Loucy (cell line): Measurements from ENCODE around the gene C1QTNF1.

Source experiments
- H2AFZ ChIP-seq: fragments of 200-600 bp; sonication (generic); 2 replicates; pipeline ENCODE4 v1.6.0; 2016; ENCODE audit warnings: antibody characterized with exemption, mild to moderate bottlenecking, low read length, moderate library complexity
- H3F3A ChIP-seq: fragments of 200-600 bp; 2 replicates; pipeline ENCODE4 v1.6.0; 2016; ENCODE audit warnings: antibody characterized with exemption, low read depth, mild to moderate bottlenecking
- H3K27me3 ChIP-seq: fragments of 200-600 bp; sonication (generic); 2 replicates; pipeline ENCODE4 v1.6.1; 2014; ENCODE audit warnings: low read length, mild to moderate bottlenecking; ENCODE audit not compliant: insufficient read depth, poor library complexity, severe bottlenecking
- H3K36me3 ChIP-seq: fragments of 200-600 bp; sonication (generic); 2 replicates; pipeline ENCODE4 v1.6.1; 2016; ENCODE audit warnings: low read length; ENCODE audit not compliant: insufficient read depth
- H3K4me1 ChIP-seq: fragments of 200-600 bp; sonication (generic); 2 replicates; pipeline ENCODE4 v1.5.1; 2014; ENCODE audit warnings: low read length, mild to moderate bottlenecking; ENCODE audit not compliant: insufficient read depth, poor library complexity, severe bottlenecking
- H3K4me2 ChIP-seq: fragments of 200-600 bp; sonication (generic); 2 replicates; pipeline ENCODE4 v1.6.0; 2014; ENCODE audit warnings: antibody characterized with exemption, low read length, low read depth, mild to moderate bottlenecking; ENCODE audit not compliant: poor library complexity, severe bottlenecking
- H3K4me3 ChIP-seq: fragments of 200-600 bp; sonication (generic); 2 replicates; pipeline ENCODE4 v1.5.1; 2014; ENCODE audit warnings: low read length, mild to moderate bottlenecking, mixed read lengths; ENCODE audit not compliant: poor library complexity, severe bottlenecking
- H3K79me2 ChIP-seq: fragments of 200-600 bp; sonication (generic); 2 replicates; pipeline ENCODE4 v1.6.1; 2014; ENCODE audit warnings: low read length; ENCODE audit not compliant: insufficient read depth
- H3K9ac ChIP-seq: fragments of 200-600 bp; sonication (generic); 2 replicates; pipeline ENCODE4 v1.6.0; 2014; ENCODE audit warnings: mild to moderate bottlenecking, low read depth, low read length, moderate library complexity; ENCODE audit not compliant: poor library complexity, severe bottlenecking
- H3K9me2 ChIP-seq: fragments of 200-600 bp; sonication (generic); replicated peaks from 2 replicates; pipeline ENCODE4 v1.6.1; 2016; ENCODE audit warnings: low read depth, low read length, mixed read lengths
- H3K9me3 ChIP-seq: fragments of 200-600 bp; sonication (generic); 2 replicates; pipeline ENCODE4 v1.6.1; 2014; ENCODE audit warnings: mild to moderate bottlenecking, antibody characterized with exemption, low read length, low read depth; ENCODE audit not compliant: insufficient read depth
- H4K20me1 ChIP-seq: fragments of 200-600 bp; sonication (generic); 2 replicates; pipeline ENCODE4 v1.6.0; 2014; ENCODE audit warnings: antibody characterized with exemption, low read length, mild to moderate bottlenecking; ENCODE audit not compliant: insufficient read depth, poor library complexity, severe bottlenecking
- EZH2phosphoT487 ChIP-seq: fragments of 200-600 bp; IDR thresholded peaks from 2 replicates; pipeline ENCODE4 v1.6.1; 2018; ENCODE audit warnings: antibody characterized with exemption, mild to moderate bottlenecking, moderate library complexity, borderline replicate concordance
- TF ChIP-seq, protein P1 (sequence below): fragments of 200-600 bp; sonication (generic); conservative IDR thresholded peaks from 2 replicates; pipeline ENCODE4 v1.5.1; 2014; ENCODE audit warnings: mild to moderate bottlenecking, antibody characterized with exemption, low read length

C1QTNF1 gene

DNA sequence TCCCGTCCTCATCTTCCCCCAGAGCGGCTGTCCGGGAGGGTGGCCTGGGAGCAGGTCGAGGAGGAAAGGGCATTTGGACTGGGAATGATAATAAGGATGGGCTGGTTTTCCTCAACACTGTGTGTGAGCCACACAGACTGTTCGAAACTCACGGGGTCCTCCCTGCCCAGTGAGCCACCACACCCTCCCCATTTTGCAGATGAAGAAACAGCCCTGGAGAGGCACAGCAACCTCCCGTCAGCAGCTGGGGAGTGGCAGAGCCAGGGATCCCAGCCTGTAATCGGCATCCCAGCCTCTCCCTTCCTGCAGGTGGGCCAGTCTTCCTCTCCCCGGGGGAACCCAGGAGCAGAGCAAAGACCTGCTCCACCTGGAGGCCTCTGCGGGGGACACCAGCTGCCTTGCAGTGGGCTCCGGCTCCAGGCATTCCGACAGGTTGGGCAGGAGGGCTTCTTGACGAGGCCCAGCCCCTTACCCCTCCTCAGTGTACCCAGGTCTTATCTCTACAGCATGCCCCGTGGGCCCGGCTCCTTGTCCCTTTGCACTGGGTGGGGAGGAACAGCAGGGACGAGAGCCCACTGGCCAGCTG lies 74.4 kb downstream of the C1QTNF1 start:
- H3K9me2 ChIP-seq, result no peaks in the 10 kb centered on the region
- H2AFZ ChIP-seq, result no peak overlapping the region
- no peak overlapping the region for H3K4me2 ChIP-seq
- H3K79me2 ChIP-seq, result no peaks in the 10 kb centered on the region
- no peaks in the 10 kb centered on the region for H3K9me3 ChIP-seq
- H4K20me1 ChIP-seq, result no peaks in the 10 kb centered on the region
- H3K4me1 ChIP-seq, result no peaks in the 10 kb centered on the region
- no peak for TF ChIP-seq EZH2phosphoT487
- TF ChIP-seq, protein P1, sequence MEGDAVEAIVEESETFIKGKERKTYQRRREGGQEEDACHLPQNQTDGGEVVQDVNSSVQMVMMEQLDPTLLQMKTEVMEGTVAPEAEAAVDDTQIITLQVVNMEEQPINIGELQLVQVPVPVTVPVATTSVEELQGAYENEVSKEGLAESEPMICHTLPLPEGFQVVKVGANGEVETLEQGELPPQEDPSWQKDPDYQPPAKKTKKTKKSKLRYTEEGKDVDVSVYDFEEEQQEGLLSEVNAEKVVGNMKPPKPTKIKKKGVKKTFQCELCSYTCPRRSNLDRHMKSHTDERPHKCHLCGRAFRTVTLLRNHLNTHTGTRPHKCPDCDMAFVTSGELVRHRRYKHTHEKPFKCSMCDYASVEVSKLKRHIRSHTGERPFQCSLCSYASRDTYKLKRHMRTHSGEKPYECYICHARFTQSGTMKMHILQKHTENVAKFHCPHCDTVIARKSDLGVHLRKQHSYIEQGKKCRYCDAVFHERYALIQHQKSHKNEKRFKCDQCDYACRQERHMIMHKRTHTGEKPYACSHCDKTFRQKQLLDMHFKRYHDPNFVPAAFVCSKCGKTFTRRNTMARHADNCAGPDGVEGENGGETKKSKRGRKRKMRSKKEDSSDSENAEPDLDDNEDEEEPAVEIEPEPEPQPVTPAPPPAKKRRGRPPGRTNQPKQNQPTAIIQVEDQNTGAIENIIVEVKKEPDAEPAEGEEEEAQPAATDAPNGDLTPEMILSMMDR, result no peak
- no peak overlapping the region for H3K9ac ChIP-seq
- H3K4me3 ChIP-seq, result no peak overlapping the region
- H3K36me3 ChIP-seq, result no peaks in the 10 kb centered on the region
- no peaks in the 10 kb centered on the region for H3F3A ChIP-seq
- H3K27me3 ChIP-seq, result no peaks in the 10 kb centered on the region
